Ishikawa (cell line): ENCODE data around the gene IL22RA2.

ENCODE experiments used
- CEBPB ChIP-seq: IDR thresholded peaks from 2 replicates; pipeline ENCODE4 v1.6.1; 2012
- CREB1 ChIP-seq: IDR thresholded peaks from 2 replicates; pipeline ENCODE4 v1.6.1; 2012; ENCODE audit warnings: low read depth
- EGR1 ChIP-seq: IDR thresholded peaks from 2 replicates; pipeline ENCODE4 v1.6.1; 2012
- EP300 ChIP-seq: IDR thresholded peaks from 2 replicates; pipeline ENCODE4 v1.6.1; 2012; ENCODE audit warnings: borderline replicate concordance
- FOXM1 ChIP-seq: IDR thresholded peaks from 2 replicates; pipeline ENCODE4 v1.6.1; 2012; ENCODE audit warnings: low read depth, borderline replicate concordance
- NFIC ChIP-seq: IDR thresholded peaks from 2 replicates; pipeline ENCODE4 v1.6.1; 2012
- RAD21 ChIP-seq: IDR thresholded peaks from 2 replicates; pipeline ENCODE4 v1.6.1; 2012; ENCODE audit warnings: low read depth
- TAF1 ChIP-seq: IDR thresholded peaks from 2 replicates; pipeline ENCODE4 v1.6.1; 2012; ENCODE audit warnings: low read depth, mild to moderate bottlenecking
- TCF12 ChIP-seq: IDR thresholded peaks from 2 replicates; pipeline ENCODE4 v1.6.1; 2012; ENCODE audit warnings: low read depth
- TEAD4 ChIP-seq: IDR thresholded peaks from 2 replicates; pipeline ENCODE4 v1.6.1; 2012
- YY1 ChIP-seq: IDR thresholded peaks from 2 replicates; pipeline ENCODE4 v1.6.1; 2012; ENCODE audit warnings: low read depth
- ZBTB7A ChIP-seq: IDR thresholded peaks from 2 replicates; pipeline ENCODE4 v1.6.1; 2012; ENCODE audit warnings: low read depth
- TF ChIP-seq, protein P1 (sequence below): IDR thresholded peaks from 2 replicates; pipeline ENCODE4 v1.6.1; 2012
- TF ChIP-seq, protein P2 (sequence below): IDR thresholded peaks from 2 replicates; pipeline ENCODE4 v1.6.1; 2012
- TF ChIP-seq, protein P3 (sequence below): IDR thresholded peaks from 2 replicates; pipeline ENCODE4 v1.6.1; 2012; ENCODE audit warnings: low read depth, mild to moderate bottlenecking

The IL22RA2 gene

DNA sequence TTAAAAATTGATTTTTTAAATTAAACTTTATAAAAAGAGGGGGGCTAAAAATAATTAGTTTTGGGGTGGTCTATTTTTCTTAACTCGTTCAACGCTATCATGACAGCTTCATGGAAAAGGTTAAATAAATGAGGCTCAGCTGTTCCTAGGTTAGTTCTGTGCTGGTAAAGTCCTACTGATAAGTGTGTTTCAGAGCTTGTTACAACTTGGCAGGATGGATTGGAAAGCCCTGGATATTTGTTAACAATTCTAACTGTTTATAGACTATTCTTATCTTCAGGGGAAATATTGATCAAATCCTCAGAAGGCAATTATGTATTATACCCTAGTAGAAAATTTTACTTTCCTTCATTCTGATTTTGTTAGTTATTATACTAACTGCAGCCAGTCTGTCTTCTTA, 50.4 kb downstream of the IL22RA2 start:
- TF ChIP-seq CREB1 (no peak), YY1 (no peak)

DNA sequence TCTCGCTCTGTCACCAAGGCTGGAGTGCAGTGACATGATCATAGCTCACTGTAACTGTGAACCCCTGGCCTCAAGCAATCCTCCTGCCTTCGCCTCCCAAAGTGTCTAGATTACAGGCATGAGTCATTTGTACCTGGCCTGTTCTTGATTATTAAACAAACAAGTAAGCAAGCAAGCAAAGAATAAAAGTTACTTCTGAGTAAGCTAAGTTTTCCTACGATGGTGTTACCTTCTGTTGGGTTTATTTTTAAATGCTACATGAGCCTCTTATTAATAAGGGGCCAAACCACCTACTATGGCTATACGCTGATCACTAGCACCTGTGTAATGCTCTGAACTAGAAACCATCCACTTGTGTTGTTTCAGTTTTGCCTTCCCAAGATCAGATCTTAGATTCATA, 50.8 kb downstream of the IL22RA2 start:
- no peak for TF ChIP-seq TAF1
- no peak for TF ChIP-seq TCF12
- no peak for TF ChIP-seq ZBTB7A
- no peak for TF ChIP-seq RAD21
- no peak for TF ChIP-seq YY1
- no peak for TF ChIP-seq FOXM1
- no peak for TF ChIP-seq EP300
- no peak for TF ChIP-seq EGR1
- TF ChIP-seq CREB1, result no peak
- TF ChIP-seq, protein P1, sequence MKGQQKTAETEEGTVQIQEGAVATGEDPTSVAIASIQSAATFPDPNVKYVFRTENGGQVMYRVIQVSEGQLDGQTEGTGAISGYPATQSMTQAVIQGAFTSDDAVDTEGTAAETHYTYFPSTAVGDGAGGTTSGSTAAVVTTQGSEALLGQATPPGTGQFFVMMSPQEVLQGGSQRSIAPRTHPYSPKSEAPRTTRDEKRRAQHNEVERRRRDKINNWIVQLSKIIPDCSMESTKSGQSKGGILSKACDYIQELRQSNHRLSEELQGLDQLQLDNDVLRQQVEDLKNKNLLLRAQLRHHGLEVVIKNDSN, result no peak
- TF ChIP-seq CEBPB, result no peak
- no peak for TF ChIP-seq TEAD4
- no peak for TF ChIP-seq NFIC
- TF ChIP-seq, protein P2, sequence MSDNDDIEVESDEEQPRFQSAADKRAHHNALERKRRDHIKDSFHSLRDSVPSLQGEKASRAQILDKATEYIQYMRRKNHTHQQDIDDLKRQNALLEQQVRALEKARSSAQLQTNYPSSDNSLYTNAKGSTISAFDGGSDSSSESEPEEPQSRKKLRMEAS, result no peak
- TF ChIP-seq, protein P3, sequence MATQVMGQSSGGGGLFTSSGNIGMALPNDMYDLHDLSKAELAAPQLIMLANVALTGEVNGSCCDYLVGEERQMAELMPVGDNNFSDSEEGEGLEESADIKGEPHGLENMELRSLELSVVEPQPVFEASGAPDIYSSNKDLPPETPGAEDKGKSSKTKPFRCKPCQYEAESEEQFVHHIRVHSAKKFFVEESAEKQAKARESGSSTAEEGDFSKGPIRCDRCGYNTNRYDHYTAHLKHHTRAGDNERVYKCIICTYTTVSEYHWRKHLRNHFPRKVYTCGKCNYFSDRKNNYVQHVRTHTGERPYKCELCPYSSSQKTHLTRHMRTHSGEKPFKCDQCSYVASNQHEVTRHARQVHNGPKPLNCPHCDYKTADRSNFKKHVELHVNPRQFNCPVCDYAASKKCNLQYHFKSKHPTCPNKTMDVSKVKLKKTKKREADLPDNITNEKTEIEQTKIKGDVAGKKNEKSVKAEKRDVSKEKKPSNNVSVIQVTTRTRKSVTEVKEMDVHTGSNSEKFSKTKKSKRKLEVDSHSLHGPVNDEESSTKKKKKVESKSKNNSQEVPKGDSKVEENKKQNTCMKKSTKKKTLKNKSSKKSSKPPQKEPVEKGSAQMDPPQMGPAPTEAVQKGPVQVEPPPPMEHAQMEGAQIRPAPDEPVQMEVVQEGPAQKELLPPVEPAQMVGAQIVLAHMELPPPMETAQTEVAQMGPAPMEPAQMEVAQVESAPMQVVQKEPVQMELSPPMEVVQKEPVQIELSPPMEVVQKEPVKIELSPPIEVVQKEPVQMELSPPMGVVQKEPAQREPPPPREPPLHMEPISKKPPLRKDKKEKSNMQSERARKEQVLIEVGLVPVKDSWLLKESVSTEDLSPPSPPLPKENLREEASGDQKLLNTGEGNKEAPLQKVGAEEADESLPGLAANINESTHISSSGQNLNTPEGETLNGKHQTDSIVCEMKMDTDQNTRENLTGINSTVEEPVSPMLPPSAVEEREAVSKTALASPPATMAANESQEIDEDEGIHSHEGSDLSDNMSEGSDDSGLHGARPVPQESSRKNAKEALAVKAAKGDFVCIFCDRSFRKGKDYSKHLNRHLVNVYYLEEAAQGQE, result no peak

DNA sequence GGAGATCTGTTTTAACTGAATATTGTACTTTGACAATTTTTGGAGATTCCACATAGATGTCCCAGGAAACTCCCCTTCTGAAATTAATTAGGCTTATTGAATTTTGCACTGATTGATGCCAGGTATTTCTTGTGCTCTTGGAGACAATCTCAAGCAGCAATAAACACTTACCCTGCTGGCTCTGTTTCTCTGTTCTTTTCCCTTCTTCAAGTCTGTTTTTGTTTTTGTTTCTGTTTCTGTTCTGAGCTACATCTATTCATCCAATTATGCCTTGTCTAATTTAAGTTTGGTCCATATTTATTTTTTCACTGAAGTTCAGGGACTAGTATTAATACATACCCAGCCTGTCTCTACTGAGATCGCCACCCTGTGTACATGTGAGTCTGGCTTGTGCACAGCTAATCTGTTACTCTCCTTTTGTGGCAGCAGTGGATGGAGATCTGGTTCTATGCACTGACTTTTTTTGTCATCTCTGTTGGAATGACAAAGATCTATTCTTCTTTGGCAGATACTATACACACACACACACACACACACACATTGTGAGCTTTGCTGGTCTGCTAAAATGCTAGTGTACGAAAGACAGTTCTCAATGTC, 51.9 kb downstream of the IL22RA2 start:
- TF ChIP-seq TEAD4, result no peak

DNA sequence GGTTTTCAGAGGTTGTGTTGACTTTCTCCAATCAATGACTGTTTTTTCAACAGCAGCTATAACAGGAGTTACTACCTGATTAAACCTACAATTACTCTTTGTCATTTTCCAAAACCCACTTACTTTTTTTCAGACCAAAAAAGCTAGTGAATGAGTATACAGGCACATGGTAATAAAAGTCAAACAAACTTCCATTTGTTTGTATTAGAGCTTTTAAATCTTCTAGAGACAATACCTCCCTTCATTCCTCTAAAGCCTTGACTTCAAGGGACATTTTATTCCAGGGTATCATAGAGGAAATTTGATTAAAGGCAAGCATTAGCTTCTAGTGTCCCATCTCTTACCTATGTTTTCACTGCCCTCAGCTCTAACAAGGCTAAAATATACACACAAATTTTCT, 52.7 kb downstream of the IL22RA2 start:
- TF ChIP-seq ZBTB7A (no peak), FOXM1 (no peak), TAF1 (no peak)
- TF ChIP-seq, protein P3, result no peak

DNA sequence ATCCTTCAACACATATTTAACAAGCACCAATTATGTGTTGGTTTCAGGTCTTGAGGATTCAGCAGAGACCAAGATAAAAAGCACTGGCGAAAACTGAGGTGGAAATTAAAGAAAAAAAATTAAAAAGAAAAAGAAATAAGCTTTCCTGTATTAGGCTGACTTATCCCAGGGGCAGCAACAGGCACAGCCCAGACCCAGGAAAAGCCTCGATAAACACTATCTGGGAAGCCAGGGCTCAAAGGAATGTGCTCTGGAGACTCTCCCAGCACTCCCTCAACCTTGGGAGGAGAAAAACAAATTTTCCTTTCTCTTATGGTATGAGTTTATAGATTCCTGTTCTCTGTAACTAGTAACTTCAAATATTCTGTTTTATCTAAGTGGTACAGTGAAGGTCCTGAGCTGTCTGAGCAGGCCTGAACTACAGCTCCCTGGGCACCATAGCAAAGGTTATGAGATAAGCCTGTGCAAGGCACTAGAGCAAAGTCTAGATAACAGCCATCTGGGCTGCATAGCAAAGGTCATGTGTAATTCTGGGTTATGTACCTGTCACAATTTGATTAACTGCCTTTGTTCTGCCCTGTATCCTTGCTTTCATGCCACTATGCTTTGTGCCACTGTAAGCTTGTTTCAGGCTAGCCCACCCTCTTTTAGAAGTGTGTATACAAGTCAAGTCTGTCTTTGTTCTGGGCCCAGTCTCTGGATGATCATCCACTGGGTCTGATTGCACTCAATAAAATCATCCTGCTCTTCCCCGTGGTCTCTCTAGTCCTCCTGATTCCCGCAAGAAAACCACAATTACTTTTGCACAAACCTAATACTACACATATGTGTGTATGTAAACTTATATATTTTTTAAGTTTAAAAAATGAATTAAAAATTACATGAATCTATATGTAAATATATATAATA, 54.0 kb downstream of the IL22RA2 start:
- TF ChIP-seq FOXM1 (no peak), EP300 (no peak), RAD21 (no peak), NFIC (no peak), CREB1 (no peak), YY1 (no peak), TEAD4 (no peak), ZBTB7A (no peak), CEBPB (no peak), TAF1 (no peak), EGR1 (no peak), TCF12 (no peak)
- TF ChIP-seq, protein P3, result no peak
- TF ChIP-seq, protein P1, result no peak
- TF ChIP-seq, protein P2, result no peak
